ENCODE measurements around the gene DPEP2NB.
"Not testable (repeated sequence)": the region's sequence is repeated elsewhere in the genome, so short reads cannot be mapped to it uniquely, and the experiment has no call there.

DPEP2NB gene

DNA sequence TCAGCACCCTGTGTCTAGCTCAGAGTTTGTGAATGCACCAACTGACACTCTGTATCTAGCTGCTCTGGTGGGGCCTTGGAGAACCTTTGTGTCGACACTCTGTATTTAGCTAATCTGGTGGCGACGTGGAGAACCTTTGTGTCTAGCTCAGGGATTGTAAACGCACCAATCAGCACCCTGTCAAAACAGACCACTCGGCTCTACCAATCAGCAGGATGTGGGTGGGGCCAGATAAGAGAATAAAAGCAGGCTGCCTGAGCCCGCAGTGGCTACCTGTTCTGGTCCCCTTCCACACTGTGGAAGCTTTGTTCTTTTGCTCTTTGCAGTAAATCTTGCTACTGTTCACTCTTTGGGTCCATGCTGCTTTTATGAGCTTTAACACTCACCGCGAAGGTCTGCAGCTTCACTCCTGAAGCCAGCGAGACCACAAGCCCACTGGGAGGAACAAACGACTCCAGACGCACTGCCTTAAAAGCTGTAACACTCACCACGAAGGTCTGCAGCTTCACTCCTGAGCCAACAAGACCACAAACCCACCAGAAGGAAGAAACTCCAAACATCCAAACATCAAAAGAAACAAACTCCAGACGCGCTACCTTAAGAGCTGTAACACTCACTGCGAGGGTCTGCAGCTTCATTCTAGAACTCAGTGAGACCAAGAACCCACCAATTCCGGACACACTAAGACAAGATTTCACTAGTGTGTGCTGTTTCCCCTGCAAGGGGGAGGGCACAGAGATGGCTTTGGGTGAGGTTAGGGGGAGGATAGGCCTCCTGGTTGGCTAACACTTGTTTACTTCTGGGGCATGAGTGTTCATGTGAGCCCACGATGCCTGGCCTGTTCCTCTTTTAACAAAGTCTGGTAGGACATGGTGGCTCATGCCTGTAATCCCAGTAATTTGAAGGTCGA is 16.7 kb downstream of the DPEP2NB start, which contains the start of gene DPEP2:
Gene DPEP2, minus strand, starts transcription at position 706 of the 910 bp plus-strand sequence. CDS start 6,272 bp downstream, outside the sequence.
- peak within 1 kb of the TSS in 1 of 5 donors; percentile 28 for H3K9ac ChIP-seq (ENCODE audit: low read length in 5 of 5)

DNA sequence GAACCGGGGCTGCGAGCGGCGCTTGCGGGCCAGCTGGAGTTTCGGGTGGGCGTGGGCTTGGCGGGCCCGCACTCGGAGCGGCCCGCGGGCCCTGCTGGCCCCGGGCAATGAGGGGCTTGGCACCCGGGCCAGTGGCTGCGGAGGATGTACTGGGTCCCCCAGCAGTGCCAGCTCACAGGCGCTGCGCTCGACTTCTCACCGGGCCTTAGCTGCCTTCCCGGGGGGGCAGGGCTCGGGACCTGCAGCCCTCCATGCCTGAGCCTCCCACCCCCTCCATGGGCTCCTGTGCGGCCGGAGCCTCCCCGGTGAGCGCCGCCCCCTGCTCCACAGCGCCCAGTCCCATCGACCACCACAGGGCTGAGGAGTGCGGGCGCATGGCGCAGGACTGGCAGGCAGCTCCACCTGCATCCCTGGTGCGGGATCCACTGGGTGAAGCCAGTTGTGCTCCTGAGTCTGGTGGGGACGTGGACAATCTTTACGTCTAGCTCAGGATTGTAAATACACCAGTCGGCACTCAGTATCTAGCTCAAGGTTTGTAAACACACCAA is 17.4 kb downstream of the DPEP2NB start:
- not testable (repeated sequence) for H3K9ac ChIP-seq (ENCODE audit: low read length in 5 of 5); H3K4me3 ChIP-seq (ENCODE audit: low read depth in 1 of 5, low read length in 5 of 5); H3K27me3 ChIP-seq (ENCODE audit: control insufficient read depth in 5 of 5, insufficient read depth in 4 of 5, low read length in 5 of 5); H3K9me3 ChIP-seq (ENCODE audit: control insufficient read depth in 5 of 5, low read length in 5 of 5); H3K36me3 ChIP-seq (ENCODE audit: control insufficient read depth in 5 of 5, insufficient read depth in 5 of 5, low read length in 5 of 5); H3K27ac ChIP-seq (ENCODE audit: low read depth, low read length)
- peaks cover 2 to 25% (median 11%) of the 10 kb centered on the region in 5 donors for H3K4me1 ChIP-seq (ENCODE audit: control insufficient read depth in 5 of 5, insufficient read depth in 5 of 5, low read length in 5 of 5)

More for the DNA sequence above, 16.7 kb downstream of the DPEP2NB start, which contains the start of gene DPEP2:
- Histone ChIP-seq H3K4me1 (ENCODE audit: control insufficient read depth in 5 of 5, insufficient read depth in 5 of 5, low read length in 5 of 5) (peaks cover 0 to 18% (median 4%) of the 10 kb centered on the region in 5 donors), H3K4me3 (ENCODE audit: low read depth in 1 of 5, low read length in 5 of 5) (peak within 1 kb of the TSS in 4 of 5 donors; percentile 31 to 53 (median 37))
- not testable (repeated sequence) for H3K36me3 ChIP-seq (ENCODE audit: control insufficient read depth in 5 of 5, insufficient read depth in 5 of 5, low read length in 5 of 5); H3K9me3 ChIP-seq (ENCODE audit: control insufficient read depth in 5 of 5, low read length in 5 of 5); H3K27ac ChIP-seq (ENCODE audit: low read depth, low read length); H3K27me3 ChIP-seq (ENCODE audit: control insufficient read depth in 5 of 5, insufficient read depth in 4 of 5, low read length in 5 of 5)

GRCh38 chr16:67996666-67997065 is 19.0 kb downstream of the DPEP2NB start:
- H3K9me3 ChIP-seq (ENCODE audit: control insufficient read depth in 5 of 5, low read length in 5 of 5), result no peaks in the 10 kb centered on the region
- no peak overlapping the region for H3K4me3 ChIP-seq (ENCODE audit: low read depth in 1 of 5, low read length in 5 of 5)
- peaks cover 2 to 31% (median 17%) of the 10 kb centered on the region in 5 donors for H3K4me1 ChIP-seq (ENCODE audit: control insufficient read depth in 5 of 5, insufficient read depth in 5 of 5, low read length in 5 of 5)
- no peak overlapping the region for H3K27ac ChIP-seq (ENCODE audit: low read depth, low read length)
- H3K9ac ChIP-seq (ENCODE audit: low read length in 5 of 5), result no peak overlapping the region
- H3K36me3 ChIP-seq (ENCODE audit: control insufficient read depth in 5 of 5, insufficient read depth in 5 of 5, low read length in 5 of 5), result peaks cover 0 to 4% (median 0%) of the 10 kb centered on the region in 5 donors
- no peaks in the 10 kb centered on the region for H3K27me3 ChIP-seq (ENCODE audit: control insufficient read depth in 5 of 5, insufficient read depth in 4 of 5, low read length in 5 of 5)

- H3K27ac ChIP-seq (ENCODE audit: low read depth, low read length), result no peak overlapping the region
- H3K4me1 ChIP-seq (ENCODE audit: control insufficient read depth in 5 of 5, insufficient read depth in 5 of 5, low read length in 5 of 5), result peaks cover 2 to 23% (median 16%) of the 10 kb centered on the region in 5 donors
- H3K4me3 ChIP-seq (ENCODE audit: low read depth in 1 of 5, low read length in 5 of 5), result no peak overlapping the region
Measured at GRCh38 chr16:67995423-67995822, 20.3 kb downstream of the DPEP2NB start.

GRCh38 chr16:67994040-67994408 is 21.7 kb downstream of the DPEP2NB start:
- peak overlapping the region in 1 of 5 donors; percentile 63 for H3K4me3 ChIP-seq (ENCODE audit: low read depth in 1 of 5, low read length in 5 of 5)
- H3K9me3 ChIP-seq (ENCODE audit: control insufficient read depth in 5 of 5, low read length in 5 of 5); H3K27me3 ChIP-seq (ENCODE audit: control insufficient read depth in 5 of 5, insufficient read depth in 4 of 5, low read length in 5 of 5); H3K27ac ChIP-seq (ENCODE audit: low read depth, low read length); H3K36me3 ChIP-seq (ENCODE audit: control insufficient read depth in 5 of 5, insufficient read depth in 5 of 5, low read length in 5 of 5): not testable (repeated sequence)
- H3K9ac ChIP-seq (ENCODE audit: low read length in 5 of 5), result peak overlapping the region in 2 of 5 donors; percentile 69 to 72
- H3K4me1 ChIP-seq (ENCODE audit: control insufficient read depth in 5 of 5, insufficient read depth in 5 of 5, low read length in 5 of 5), result peaks cover 2 to 15% (median 12%) of the 10 kb centered on the region in 5 donors

More at GRCh38 chr16:67995423-67995822, 20.3 kb downstream of the DPEP2NB start:
- no peaks in the 10 kb centered on the region for H3K27me3 ChIP-seq (ENCODE audit: control insufficient read depth in 5 of 5, insufficient read depth in 4 of 5, low read length in 5 of 5)
- H3K9ac ChIP-seq (ENCODE audit: low read length in 5 of 5), result no peak overlapping the region
- no peaks in the 10 kb centered on the region for H3K9me3 ChIP-seq (ENCODE audit: control insufficient read depth in 5 of 5, low read length in 5 of 5)
- peaks cover 0 to 6% (median 0%) of the 10 kb centered on the region in 5 donors for H3K36me3 ChIP-seq (ENCODE audit: control insufficient read depth in 5 of 5, insufficient read depth in 5 of 5, low read length in 5 of 5)

- Histone ChIP-seq H3K27ac (ENCODE audit: low read depth, low read length) (no peak overlapping the region), H3K4me1 (ENCODE audit: control insufficient read depth in 5 of 5, insufficient read depth in 5 of 5, low read length in 5 of 5) (peaks cover 2 to 15% (median 12%) of the 10 kb centered on the region in 5 donors), H3K4me3 (ENCODE audit: low read depth in 1 of 5, low read length in 5 of 5) (peak overlapping the region in 4 of 5 donors; percentile 56 to 72 (median 61)), H3K36me3 (ENCODE audit: control insufficient read depth in 5 of 5, insufficient read depth in 5 of 5, low read length in 5 of 5) (peaks cover 0 to 6% (median 0%) of the 10 kb centered on the region in 5 donors), H3K9me3 (ENCODE audit: control insufficient read depth in 5 of 5, low read length in 5 of 5) (no peaks in the 10 kb centered on the region), H3K9ac (ENCODE audit: low read length in 5 of 5) (peak overlapping the region in 4 of 5 donors; percentile 51 to 72 (median 67)), H3K27me3 (ENCODE audit: control insufficient read depth in 5 of 5, insufficient read depth in 4 of 5, low read length in 5 of 5) (no peaks in the 10 kb centered on the region)
Measured at GRCh38 chr16:67993207-67994039, 22.3 kb downstream of the DPEP2NB start.

DNA sequence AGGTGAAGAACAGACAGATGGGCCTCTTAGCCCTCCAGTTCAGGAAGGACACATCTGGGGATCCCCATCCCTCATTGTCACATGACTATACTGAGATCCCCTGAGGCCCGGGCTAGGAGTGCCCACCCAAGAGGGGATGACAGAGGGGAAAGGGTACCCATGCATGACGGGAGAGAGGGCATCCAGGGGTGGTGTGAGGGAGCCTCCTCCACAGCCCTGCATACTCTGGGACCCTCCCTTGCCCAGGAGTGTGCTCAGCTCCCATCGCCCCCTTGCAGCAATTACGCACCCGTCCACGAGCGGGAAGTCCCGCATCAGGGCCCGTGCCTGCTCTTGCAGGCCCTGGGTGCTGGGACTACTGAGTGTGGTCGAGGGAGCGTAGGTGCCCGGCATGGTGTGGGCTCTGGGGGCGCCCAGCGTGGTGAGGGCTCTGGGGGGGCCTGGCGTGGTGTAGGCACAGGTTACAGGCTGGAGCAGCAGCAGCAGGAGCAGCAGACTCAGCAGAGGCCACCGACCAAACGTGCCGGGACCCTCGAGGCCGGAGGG is 23.0 kb downstream of the DPEP2NB start:
- H3K4me1 ChIP-seq (ENCODE audit: control insufficient read depth in 5 of 5, insufficient read depth in 5 of 5, low read length in 5 of 5), result peaks cover 2 to 15% (median 14%) of the 10 kb centered on the region in 5 donors
- H3K9me3 ChIP-seq (ENCODE audit: control insufficient read depth in 5 of 5, low read length in 5 of 5), result no peaks in the 10 kb centered on the region
- no peak overlapping the region for H3K27ac ChIP-seq (ENCODE audit: low read depth, low read length)
- H3K27me3 ChIP-seq (ENCODE audit: control insufficient read depth in 5 of 5, insufficient read depth in 4 of 5, low read length in 5 of 5), result no peaks in the 10 kb centered on the region
- H3K36me3 ChIP-seq (ENCODE audit: control insufficient read depth in 5 of 5, insufficient read depth in 5 of 5, low read length in 5 of 5), result peaks cover 0 to 6% (median 0%) of the 10 kb centered on the region in 5 donors
- H3K4me3 ChIP-seq (ENCODE audit: low read depth in 1 of 5, low read length in 5 of 5), result peak overlapping the region in 3 of 5 donors; percentile 59 to 72 (median 63)
- no peak overlapping the region for H3K9ac ChIP-seq (ENCODE audit: low read length in 5 of 5)

DNA sequence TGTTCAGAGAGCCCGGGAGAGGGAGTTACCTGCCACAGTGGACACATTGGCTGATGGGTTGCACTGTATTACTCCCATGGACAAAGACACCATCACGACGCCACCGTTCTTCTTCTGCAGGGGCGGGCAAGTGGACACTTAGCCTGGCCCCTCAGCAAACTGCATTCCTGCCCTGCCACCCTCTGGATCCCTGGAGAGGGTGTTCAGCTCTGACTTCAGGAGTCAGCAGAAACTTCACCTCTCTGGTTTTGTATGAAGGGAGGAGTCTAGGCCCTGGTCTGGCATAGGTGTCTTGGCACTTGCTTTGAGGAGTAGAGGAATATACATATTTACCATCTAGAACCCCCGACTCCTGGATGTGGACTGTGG is 25.7 kb downstream of the DPEP2NB start:
- Histone ChIP-seq H3K9me3 (ENCODE audit: control insufficient read depth in 5 of 5, low read length in 5 of 5) (no peaks in the 10 kb centered on the region), H3K36me3 (ENCODE audit: control insufficient read depth in 5 of 5, insufficient read depth in 5 of 5, low read length in 5 of 5) (peaks cover 0 to 6% (median 0%) of the 10 kb centered on the region in 5 donors), H3K9ac (ENCODE audit: low read length in 5 of 5) (no peak overlapping the region), H3K4me1 (ENCODE audit: control insufficient read depth in 5 of 5, insufficient read depth in 5 of 5, low read length in 5 of 5) (peaks cover 4 to 25% (median 20%) of the 10 kb centered on the region in 5 donors), H3K27me3 (ENCODE audit: control insufficient read depth in 5 of 5, insufficient read depth in 4 of 5, low read length in 5 of 5) (no peaks in the 10 kb centered on the region), H3K27ac (ENCODE audit: low read depth, low read length) (no peak overlapping the region), H3K4me3 (ENCODE audit: low read depth in 1 of 5, low read length in 5 of 5) (no peak overlapping the region)

DNA sequence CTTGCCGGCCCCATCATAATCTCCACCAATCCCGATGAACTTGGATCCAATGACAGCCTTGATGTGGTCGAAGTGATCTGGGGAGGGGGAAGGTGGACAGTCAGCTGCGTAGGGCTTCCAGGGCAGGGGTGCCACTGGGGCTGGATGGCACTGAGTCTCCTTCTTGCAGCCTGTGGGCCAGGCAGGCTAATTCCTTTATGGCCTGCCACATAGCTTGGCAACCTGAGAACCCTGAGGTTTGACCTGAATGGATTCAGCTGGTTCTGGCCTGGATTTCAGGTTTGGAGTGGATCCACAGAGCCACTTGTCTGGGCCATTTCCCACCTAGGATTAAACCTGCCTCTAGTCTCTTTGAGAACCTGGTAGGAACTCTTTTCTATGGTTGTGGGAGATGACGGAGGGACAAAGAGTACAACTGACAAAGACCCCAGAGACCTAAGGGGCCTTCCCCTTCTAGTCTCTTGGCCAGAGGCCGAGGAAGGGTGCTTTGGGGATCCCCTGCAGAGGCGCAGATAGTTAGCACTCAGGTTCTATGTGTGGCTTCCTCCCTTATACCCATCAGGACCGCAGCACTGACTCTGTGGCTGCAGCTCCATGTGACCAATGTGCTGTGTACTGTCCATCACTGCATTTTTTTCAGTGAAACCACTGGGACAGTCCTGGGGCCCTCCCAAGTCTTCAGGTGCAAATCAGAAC is 26.2 kb downstream of the DPEP2NB start:
- H3K36me3 ChIP-seq (ENCODE audit: control insufficient read depth in 5 of 5, insufficient read depth in 5 of 5, low read length in 5 of 5), result peaks cover 0 to 6% (median 0%) of the 10 kb centered on the region in 5 donors
- H3K9me3 ChIP-seq (ENCODE audit: control insufficient read depth in 5 of 5, low read length in 5 of 5), result no peaks in the 10 kb centered on the region
- H3K27me3 ChIP-seq (ENCODE audit: control insufficient read depth in 5 of 5, insufficient read depth in 4 of 5, low read length in 5 of 5), result no peaks in the 10 kb centered on the region
- no peak overlapping the region for H3K9ac ChIP-seq (ENCODE audit: low read length in 5 of 5)
- H3K4me3 ChIP-seq (ENCODE audit: low read depth in 1 of 5, low read length in 5 of 5), result no peak overlapping the region
- H3K27ac ChIP-seq (ENCODE audit: low read depth, low read length), result no peak overlapping the region
- H3K4me1 ChIP-seq (ENCODE audit: control insufficient read depth in 5 of 5, insufficient read depth in 5 of 5, low read length in 5 of 5), result peaks cover 4 to 30% (median 24%) of the 10 kb centered on the region in 5 donors
